Loucy (cell line): ENCODE results near the gene PBX4.

Experiments used
- CTCF ChIP-seq: fragments of 200-600 bp; sonication (generic); conservative IDR thresholded peaks from 2 replicates; pipeline ENCODE4 v1.5.1; 2014; ENCODE audit warnings: mild to moderate bottlenecking, antibody characterized with exemption, low read length
- EZH2phosphoT487 ChIP-seq: fragments of 200-600 bp; IDR thresholded peaks from 2 replicates; pipeline ENCODE4 v1.6.1; 2018; ENCODE audit warnings: antibody characterized with exemption, mild to moderate bottlenecking, moderate library complexity, borderline replicate concordance

DNA sequence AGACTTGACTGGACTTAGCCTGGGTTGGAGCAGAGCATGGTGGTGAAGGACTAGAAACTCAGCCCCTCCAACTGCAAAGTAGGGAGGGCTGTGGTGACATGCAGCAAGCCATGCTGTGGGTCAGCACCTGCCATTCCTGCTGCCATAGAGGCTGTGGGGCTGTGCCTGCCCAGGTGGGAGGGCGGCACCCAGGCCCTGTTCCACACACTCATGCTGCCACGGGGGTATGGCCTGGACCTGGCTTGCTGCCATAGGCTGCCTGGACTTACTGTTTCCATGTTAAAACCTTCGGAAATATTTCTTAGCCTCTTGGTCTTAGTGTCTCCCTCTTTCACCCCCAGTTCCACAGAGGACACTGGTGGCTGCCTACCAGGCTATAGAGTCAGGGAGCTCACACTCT, 51.1 kb downstream of the PBX4 start:
- TF ChIP-seq CTCF, result no peak
- no peak for TF ChIP-seq EZH2phosphoT487
